Lung (tissue), 12 donors: ENCODE results near the gene PRKCD. TPM values are rescaled to one million over a fixed set of nuclear protein-coding genes. Genes with fewer than 3 reads are reported as not detected.

ENCODE experiments used
- ATAC-seq: fragments of 200-7000 bp; cut with Tn5 transposase; one replicate; pipeline ENCODE4 v1.9.1; 2020; ENCODE audit warnings: moderate number of reproducible peaks; ENCODE audit not compliant: insufficient read depth, low FRiP score
- DNase-seq, 3 donors: peaks; one replicate each; pipeline ENCODE4 v3.0.0-alpha.2; 2013 to 2017
- H3K27ac ChIP-seq, 2 donors: one replicate each; pipeline ENCODE4 v1.5.1; 2013; ENCODE audit warnings: mild to moderate bottlenecking in 2 of 2, moderate library complexity in 2 of 2, control low read depth in 1 of 2, inconsistent platforms in 1 of 2, low read depth in 1 of 2, low read length in 1 of 2
- H3K27me3 ChIP-seq, 3 donors: one replicate each; pipeline ENCODE4 v1.5.1; 2013; ENCODE audit warnings: low read length in 2 of 3; ENCODE audit not compliant: control insufficient read depth in 3 of 3, insufficient read depth in 3 of 3
- H3K36me3 ChIP-seq, 4 donors: one replicate each; pipeline ENCODE4 v1.5.1; 2013; ENCODE audit warnings: low read length in 4 of 4, mild to moderate bottlenecking in 1 of 4, moderate library complexity in 1 of 4; ENCODE audit not compliant: control insufficient read depth in 4 of 4, insufficient read depth in 4 of 4
- H3K4me1 ChIP-seq, 5 donors: one replicate each; pipeline ENCODE4 v1.5.1; 2013; ENCODE audit warnings: low read length in 5 of 5, mild to moderate bottlenecking in 2 of 5, moderate library complexity in 1 of 5; ENCODE audit not compliant: control insufficient read depth in 5 of 5, insufficient read depth in 5 of 5
- H3K4me3 ChIP-seq: one replicate; pipeline ENCODE4 v1.5.1; 2013; ENCODE audit warnings: mild to moderate bottlenecking, control low read depth, moderate library complexity
- H3K9ac ChIP-seq, 2 donors: one replicate each; pipeline ENCODE4 v1.5.1; 2013; ENCODE audit warnings: low read length in 2 of 2, control low read depth in 1 of 2; ENCODE audit not compliant: insufficient read depth in 1 of 2
- H3K9me3 ChIP-seq, 4 donors: one replicate each; pipeline ENCODE4 v1.5.1; 2013; ENCODE audit warnings: low read length in 3 of 4, mild to moderate bottlenecking in 1 of 4, moderate library complexity in 1 of 4; ENCODE audit not compliant: control insufficient read depth in 4 of 4, insufficient read depth in 3 of 4
- WGBS, 2 donors: extraction: QIAGEN DNeasy Blood & Tissue Kit; methylation state at CpG; one replicate each; pipeline ENCODE4 v1.1.7; 2013; 5-methylcytosine and 5-hydroxymethylcytosine counted together
- polyA plus RNA-seq, 2 donors: library from polyadenylated mRNA; stranded (reverse); fragments of 200-250 nt; gene quantifications; one replicate each; pipeline ENCODE4 v1.2.1, GENCODE V29; 2013
- total RNA-seq, 2 donors: library from RNA; depleted of rRNA in 1 of 2; stranded (reverse); fragments of >200 nt in 1 of 2; gene quantifications; one replicate each; pipeline ENCODE4 v1.2.1, GENCODE V29; 2014 to 2021
- TF ChIP-seq, protein P1 (sequence below): IDR thresholded peaks from 2 replicates; pipeline ENCODE4 v1.5.1; 2012; ENCODE audit warnings: mild to moderate bottlenecking; ENCODE audit errors: control extremely low read depth, extremely low read depth
- donor health status: control.
- donor health status: control.
- donor health status: Bipolar disorder and iron deficiency.
- donor health status: healthy.
- donor health status: DM: yes; HTN: yes; CAD: no.

The PRKCD gene
- total and polyA plus RNA-seq, 4 donors = 34.9 to 85.2 (median 65.9) TPM

DNA sequence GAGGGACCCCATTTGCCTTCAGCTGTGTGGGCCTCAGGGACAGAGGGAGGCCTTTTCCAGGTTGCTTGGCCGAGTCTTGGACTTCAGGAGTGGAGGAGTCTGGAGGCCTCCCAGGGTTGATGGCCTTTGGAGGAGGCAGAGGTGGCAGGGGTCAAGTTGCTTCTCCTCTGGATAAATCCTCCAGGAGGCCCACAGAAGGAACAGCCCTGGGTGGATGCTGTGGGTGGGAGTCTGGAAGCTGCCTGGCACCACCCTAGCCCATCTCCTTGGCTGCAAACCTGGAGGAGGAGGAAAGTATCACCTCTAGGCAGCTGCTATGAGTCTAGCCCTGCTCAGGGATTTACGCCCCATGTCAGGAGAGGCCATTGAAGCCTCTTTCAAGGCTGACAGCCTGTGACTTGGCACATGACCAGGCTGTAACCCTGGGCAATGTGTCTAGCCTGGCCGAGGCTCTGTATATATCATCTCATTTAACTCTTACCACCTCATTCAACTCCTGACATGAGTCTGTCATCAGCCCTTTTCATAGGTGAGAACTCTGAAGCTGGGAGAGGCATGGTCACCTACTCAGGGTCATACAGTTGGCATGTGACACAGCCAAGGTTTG lies 2.9 kb upstream of the PRKCD start:
- H3K27ac ChIP-seq = no peak overlapping the region
- H3K27me3 ChIP-seq = peaks cover 0 to 5% (median 0%) of the 10 kb centered on the region in 3 donors
- ATAC-seq (no peak), DNase-seq (no peak)
- no peak overlapping the region for H3K9ac ChIP-seq
- H3K36me3 ChIP-seq = no peaks in the 10 kb centered on the region
- H3K4me1 ChIP-seq = peaks cover 0 to 47% (median 31%) of the 10 kb centered on the region in 5 donors
- TF ChIP-seq, protein P1, sequence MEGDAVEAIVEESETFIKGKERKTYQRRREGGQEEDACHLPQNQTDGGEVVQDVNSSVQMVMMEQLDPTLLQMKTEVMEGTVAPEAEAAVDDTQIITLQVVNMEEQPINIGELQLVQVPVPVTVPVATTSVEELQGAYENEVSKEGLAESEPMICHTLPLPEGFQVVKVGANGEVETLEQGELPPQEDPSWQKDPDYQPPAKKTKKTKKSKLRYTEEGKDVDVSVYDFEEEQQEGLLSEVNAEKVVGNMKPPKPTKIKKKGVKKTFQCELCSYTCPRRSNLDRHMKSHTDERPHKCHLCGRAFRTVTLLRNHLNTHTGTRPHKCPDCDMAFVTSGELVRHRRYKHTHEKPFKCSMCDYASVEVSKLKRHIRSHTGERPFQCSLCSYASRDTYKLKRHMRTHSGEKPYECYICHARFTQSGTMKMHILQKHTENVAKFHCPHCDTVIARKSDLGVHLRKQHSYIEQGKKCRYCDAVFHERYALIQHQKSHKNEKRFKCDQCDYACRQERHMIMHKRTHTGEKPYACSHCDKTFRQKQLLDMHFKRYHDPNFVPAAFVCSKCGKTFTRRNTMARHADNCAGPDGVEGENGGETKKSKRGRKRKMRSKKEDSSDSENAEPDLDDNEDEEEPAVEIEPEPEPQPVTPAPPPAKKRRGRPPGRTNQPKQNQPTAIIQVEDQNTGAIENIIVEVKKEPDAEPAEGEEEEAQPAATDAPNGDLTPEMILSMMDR = no peak
- H3K9me3 ChIP-seq = no peaks in the 10 kb centered on the region
- WGBS, 2 donors = 66% methylated on average over 3 of the region's 3 CpGs
- H3K4me3 ChIP-seq = no peak overlapping the region

DNA sequence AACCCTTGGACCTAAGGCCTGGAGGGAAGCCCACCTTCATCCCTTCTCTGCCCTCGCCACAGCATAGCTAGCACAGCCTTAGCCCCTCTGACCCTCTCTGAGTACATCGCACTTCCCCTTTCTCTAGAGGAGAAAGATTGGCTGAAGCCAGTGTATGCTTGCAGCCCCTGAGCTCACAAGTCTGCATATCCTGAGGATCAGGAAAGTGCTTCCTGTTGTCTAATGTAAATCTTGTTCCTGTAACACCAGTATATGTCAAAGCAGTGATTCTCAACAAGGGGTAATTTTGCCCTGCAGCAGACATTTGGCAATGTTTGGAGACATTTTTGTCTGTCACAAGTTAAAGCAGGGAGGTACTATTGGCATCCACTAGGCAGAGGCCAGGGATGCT lies 2.2 kb upstream of the PRKCD start:
- no peak for ATAC-seq
- H3K9ac ChIP-seq = no peak overlapping the region
- H3K27me3 ChIP-seq = peaks cover 0 to 5% (median 0%) of the 10 kb centered on the region in 3 donors
- no peaks in the 10 kb centered on the region for H3K9me3 ChIP-seq
- DNase-seq = no peak
- no peak overlapping the region for H3K4me3 ChIP-seq
- TF ChIP-seq, protein P1 = no peak
- 38 to 67% methylated on average over 2 of the region's 2 CpGs for WGBS, 2 donors
- peaks cover 0 to 53% (median 24%) of the 10 kb centered on the region in 5 donors for H3K4me1 ChIP-seq
- no peak overlapping the region for H3K27ac ChIP-seq
- H3K36me3 ChIP-seq = no peaks in the 10 kb centered on the region

DNA sequence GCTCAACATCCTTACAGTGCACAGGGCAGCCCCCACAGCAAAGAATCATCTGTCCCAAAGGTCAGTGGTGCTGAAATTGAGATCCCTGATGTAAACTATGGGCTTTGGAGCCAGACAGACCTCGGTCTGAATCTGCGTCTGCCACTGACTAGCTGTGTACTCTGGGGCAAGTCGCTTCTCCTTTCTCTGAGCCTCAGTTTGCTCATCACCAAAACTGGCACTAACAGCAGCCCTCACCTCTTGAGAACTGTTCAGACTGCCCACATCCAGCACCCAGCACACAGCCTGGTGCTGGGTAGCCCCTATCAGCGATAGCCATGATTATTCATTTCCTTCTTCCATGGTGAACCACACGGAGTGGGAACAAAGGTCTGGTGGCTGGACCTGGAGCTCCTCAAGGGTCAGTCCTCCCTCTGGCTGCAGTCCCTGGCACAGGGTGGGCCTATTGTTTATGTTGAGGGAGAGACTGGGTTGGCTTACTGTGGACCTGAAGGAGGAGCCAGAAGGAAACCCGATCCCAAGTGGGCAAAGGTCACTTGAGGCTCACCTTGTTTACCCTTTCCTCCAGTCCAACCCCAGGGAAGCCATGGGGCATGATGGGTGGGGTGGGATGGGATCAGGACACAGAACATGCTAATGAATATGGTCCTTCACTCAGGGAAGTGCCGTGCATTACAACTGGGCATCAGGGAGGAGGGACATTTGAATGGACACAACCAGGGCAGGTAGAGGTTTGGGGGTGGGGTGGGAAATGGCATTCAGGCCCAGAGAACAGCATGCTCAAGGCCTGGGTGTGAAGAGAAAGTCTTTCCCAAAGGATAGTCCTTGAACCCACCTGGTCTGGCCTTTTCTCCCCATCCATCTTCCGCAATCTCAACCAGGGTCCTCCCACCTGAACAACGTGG lies 1.6 kb upstream of the PRKCD start:
- TF ChIP-seq, protein P1 = no peak
- Histone ChIP-seq H3K4me3 (no peak overlapping the region), H3K9me3 (no peaks in the 10 kb centered on the region), H3K27me3 (peaks cover 0 to 5% (median 0%) of the 10 kb centered on the region in 3 donors), H3K36me3 (no peaks in the 10 kb centered on the region), H3K4me1 (peaks cover 0 to 49% (median 19%) of the 10 kb centered on the region in 5 donors), H3K9ac (no peak overlapping the region), H3K27ac (peak overlapping the region in 1 of 2 donors; percentile 93)
- WGBS, 2 donors = 55 to 69% methylated on average over 9 of the region's 9 CpGs
- ATAC-seq (no peak), DNase-seq (peak in 1 of 3 donors; percentile 26)
